Cerebellar cortex (tissue), 1 donor: ENCODE results near the gene FLNA.

Experiments used
- DNase-seq: peaks from one replicate; pipeline ENCODE4 v3.0.0-alpha.2; 2015; ENCODE audit warnings: low spot score

FLNA gene

DNA sequence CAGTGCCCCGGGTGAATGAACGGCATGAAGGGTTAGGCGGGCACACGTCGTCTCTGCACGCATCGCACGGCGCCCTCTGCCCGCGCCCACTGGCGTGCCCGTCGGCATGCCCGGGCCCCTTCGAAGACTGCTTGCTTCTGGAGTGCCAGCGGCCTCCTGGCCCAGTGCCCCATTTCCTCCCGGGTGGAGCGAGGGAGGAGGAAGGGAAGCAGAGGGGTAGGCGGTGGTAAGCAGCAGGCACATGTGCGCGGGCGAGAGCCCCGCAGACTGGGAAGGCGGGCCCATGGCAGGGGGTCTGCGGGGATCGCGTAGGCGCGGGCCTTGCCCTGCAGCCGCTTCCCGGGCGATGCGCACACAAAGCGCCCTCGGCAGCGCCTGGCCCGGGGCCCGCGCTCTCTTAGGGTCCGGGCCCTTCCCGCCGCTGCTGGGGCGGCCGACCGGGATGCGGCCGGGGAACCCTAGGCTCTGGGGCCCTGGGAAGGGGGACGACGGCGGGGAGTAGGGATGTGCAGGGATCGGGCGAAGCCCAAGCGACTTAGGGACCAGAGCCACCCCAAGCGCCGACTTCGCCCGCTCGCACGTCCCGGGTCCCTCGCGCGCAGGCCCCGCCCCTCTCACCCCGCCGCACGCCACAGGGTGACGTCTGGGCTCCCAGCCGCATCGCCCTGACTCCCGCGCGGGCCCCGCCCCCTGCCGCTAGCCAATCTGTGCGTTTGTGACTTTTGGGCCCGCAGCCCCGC lies 3.8 kb upstream of the FLNA start:
- DNase-seq = no peak

DNA sequence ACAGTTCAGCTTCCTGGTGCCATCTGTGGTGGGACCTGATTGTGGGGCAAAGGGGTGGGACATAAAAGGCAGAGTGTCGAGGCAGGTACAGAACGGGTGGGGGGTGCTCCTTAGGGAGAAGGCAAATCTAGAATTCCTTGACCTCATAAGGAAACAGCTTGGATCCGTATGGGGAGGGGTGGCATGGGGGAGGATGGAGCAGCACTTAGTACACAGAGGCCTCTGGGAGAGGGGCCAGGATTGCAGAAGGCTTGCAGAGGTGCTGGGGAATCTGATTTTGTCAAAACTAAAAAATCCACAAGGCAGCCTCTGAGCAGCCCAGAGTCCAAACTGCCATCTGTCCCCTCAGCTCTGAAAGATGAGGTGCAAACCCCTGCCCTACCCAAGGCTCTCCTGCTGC lies 2.3 kb upstream of the FLNA start:
- DNase-seq = no peak

DNA sequence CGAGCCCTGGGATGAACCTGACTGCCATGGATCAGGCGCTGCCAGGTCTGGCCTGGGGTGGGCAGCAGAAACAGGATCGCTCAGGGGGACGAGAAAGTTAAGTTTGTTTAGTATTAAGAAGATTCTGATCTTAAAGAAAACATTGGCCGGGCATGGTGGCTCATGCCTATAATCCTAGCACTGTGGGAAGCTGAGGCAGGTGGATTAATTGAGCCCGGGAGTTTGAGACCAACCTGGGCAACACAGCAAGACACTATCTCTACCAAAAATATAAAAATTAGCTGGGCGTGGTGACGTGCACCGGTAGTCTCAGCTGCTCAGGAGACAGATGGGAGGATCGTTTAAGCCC lies 696 bp upstream of the FLNA start:
- no peak for DNase-seq

DNA sequence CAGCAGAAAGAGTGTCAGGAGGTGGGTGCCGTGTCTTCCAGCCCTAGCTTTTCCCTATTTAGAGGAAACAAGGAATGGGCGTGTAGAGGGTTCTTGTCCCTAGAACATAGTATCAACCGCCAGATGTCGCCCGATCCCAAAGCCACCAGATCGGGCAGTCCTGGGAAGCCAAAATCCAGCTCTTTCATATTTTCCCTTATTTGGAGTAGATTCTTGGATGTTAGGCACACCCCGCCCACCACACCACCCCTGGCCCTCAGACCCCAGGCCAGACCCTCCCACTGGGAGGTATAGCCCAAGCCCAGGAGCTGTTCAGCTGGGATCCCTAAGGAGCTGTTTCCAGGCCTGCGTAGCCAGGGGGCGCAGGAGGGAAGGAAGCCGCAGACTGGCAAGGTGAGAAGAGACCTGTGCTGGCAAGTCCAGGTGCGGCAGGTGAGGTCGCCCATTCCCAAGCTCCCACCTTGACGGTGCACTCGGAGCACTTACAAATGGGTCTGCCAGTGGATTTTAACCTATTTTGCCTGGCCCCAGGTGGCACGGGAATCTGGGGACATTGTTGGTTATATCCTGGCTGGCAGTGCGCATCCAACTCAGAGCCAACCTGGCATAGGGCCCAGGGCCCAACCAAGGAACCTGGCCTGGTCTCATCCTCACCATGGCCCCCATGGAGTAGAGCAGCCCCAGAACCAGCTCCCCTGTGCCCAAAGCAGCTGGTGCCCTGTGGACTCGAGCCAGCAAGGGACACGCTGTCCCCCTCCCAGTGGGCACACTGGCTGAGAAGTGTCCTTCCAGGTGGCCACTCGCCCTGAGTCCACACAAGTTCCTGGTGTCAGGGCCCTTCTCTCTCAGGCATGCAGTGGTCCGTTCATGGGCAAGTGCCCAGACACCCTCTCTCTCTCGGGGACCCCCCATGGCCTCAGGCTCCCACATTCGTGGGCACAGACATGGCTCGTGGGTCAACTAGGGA lies 811 bp downstream of the FLNA start:
- DNase-seq = peak; percentile 87

DNA sequence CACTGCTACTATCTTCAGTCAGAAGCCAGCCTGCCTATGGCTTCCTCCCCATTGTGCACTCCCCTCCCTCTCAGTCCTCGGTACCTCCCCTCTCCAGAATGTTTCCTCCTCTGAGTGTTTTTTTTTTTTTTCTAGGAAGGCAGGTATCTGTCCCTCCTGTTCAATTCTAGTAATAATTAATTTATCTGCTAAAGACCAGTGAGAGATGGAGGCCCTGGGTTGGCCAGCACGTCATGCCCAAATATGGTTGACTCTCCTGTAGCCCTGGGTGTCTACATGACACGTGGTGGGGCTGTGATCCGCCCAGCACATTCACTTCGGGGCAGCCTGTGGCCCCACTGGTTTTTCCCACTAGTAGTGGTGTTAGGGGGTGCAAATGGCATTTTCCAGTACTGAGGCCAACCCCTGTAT lies 1.8 kb downstream of the FLNA start:
- DNase-seq = peak; percentile 53

DNA sequence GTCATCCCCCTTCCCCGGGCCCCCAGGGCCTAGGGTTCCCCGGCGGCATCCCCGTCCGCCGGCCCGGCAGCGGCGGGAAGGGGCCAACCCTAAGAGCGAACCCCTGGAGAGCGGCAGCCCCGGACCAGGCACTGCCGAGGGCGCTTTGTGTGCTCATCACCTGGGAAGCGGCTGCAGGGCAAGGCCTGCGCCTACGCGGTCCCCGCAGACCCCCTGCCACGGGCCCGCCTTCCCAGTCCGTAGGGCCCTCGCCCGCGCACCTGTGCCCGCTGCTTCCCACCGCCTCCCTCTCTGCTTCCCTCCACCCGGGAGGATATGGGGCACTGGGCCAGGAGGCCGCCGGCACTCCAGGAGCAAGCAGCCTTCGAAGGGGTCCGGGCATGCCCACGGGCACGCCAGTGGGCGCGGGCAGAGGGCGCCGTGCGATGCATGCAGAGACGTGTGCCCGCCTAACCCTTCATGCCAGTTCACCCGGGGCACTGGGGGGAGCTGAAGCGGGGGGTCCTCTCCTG lies 2.6 kb downstream of the FLNA start:
- no peak for DNase-seq

DNA sequence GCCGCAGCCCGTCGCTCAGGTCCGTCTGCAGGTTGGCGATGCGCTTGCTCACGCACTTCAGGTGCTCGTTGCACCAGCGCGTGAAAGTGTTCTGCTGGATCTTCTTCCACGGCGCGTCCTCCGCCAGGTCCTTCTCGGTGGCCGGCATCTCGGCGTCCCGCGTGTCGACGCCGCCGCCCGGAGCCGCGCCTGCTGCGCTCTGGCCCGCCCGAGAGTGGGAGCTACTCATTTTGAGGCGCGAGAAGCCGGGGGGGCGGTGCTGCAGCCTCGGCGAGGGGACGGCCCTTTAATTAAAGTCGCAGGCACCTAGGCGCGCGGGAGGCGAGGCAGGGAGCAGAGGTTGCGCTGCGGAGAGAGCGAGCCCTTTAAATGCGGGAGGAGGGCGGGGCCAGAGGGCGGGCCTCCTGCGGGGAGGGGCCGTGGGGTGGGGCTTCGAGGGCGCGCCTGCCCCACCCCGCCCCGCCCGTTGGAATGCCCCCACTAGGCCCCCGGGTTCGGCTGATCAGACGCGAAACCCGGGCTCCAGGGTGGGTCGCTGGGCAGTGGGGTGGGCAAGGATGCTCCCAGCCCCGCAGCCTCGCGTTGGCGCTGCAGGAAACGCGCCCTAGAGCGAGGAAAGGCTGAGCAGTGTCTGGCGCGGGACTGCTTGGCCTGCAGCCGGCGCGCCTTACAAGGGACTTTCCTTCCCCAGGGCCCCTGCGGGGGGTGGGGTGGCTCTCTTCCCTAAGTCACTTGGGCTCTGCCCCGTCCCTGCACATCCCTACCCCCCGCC lies 3.2 kb downstream of the FLNA start:
- peak; percentile 93 for DNase-seq

DNA sequence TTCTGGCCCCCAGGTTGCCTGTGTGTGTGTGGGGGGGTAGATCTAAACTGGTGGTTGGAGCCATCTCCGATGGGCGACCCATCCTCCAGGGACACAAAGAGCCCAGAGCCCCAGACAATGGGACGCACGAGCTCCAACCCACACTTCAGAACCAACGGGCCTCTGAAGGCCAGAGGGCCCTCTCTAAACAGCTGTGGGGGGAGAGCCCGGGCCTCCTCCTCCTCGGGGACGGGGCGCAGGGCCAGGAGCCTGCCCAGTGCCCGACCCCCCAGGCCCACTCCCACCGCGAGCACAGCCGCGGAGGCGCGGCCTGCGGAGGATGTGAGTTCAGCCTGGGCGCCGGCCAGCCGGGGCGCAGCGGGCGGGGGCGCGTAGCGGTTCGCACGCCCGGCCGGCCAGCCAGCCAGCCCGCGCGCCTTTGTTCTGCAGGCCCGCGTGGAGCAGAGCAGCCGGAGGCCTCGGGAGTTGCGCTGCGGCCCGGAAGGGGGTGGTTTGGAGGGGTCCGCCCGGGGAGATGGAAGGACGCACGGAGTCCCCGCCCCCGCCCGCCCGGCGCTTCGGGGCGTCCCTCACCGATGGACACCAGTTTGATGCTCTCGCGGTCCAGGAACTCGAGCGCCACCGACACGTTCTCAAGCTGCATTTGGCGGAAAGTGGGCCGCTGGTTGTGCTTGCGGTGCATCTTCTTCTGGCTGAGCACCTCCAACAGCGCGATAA lies 4.0 kb downstream of the FLNA start:
- no peak for DNase-seq

DNA sequence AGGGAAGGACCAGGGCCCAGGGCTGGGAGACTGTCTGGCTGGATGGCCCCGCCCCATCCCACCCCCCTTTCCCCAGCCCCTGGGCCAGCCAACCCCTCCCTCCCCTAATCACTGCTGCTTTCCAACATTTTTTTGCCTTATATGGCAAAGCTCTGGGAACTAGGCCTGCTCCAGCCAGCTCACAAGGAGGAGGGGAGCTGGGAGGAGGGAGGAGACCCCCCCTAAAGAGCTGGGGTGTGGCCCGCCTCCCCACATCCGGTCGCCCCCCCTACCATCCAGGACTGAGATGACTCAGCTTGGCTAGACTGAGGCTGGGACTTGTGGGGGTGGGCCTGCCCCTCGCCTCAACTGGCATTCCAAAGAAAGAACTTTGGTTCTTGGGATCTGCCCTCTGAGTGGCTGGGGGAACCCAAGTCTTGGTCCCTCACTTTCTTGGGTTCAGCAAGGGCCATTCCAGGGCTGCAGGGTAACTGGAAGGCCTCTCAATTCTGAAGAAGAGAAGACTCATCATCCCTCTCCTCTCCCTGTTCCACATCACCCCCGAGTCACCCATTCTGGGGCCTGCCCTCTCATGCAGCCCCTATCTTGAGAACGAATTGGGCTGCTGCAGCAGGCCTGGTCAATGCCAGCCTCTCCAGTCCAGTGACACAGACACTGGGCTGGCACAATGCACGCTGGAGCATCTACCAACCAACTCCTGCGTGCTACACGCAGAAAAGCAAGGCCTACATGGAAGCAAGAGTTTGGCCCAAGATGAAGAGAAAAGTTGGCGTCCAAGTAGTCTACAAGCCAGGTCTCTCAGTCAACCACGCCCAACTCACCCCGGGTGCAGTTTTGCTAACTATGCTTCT lies 4.8 kb downstream of the FLNA start:
- DNase-seq = peak; percentile 69

DNA sequence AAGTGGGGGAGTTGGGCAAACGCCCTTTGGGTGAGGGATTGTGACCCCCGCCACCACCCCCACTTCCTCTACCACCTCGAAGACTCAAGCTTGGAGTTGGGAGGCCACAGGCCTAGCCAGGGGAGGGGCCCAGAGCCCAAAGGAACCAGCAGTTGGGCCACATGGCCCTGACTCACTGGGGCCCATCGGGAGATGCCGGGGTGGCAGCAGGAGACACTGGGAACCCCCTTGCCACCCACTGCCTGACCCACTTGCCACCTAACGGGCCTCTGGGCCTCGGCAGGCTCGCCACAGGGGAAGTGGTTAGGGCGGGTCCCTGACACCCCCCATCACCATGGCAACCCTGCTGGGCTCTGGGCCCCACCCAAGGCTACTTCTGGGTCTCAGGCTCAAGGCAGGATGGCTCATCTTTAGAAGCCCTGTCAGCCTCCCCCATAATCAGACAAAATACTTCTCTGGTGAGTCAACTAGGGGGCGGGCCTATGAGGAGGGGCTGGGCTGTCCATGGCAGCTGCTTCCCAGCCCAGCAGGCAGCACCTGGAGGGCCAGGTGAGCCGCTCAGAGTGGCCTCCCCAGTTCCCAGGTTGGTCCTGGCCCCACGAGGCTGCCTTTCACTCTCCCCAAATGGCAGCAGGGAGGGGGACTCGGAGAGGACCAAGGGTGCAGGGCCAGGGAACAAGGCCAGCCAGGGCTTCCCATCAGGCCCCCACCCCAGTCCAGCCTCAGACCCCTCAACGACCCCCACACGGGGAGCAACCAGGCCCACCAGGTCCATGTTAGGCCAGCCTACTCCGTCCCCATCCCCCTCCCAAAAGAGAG lies 5.6 kb downstream of the FLNA start:
- DNase-seq = no peak

DNA sequence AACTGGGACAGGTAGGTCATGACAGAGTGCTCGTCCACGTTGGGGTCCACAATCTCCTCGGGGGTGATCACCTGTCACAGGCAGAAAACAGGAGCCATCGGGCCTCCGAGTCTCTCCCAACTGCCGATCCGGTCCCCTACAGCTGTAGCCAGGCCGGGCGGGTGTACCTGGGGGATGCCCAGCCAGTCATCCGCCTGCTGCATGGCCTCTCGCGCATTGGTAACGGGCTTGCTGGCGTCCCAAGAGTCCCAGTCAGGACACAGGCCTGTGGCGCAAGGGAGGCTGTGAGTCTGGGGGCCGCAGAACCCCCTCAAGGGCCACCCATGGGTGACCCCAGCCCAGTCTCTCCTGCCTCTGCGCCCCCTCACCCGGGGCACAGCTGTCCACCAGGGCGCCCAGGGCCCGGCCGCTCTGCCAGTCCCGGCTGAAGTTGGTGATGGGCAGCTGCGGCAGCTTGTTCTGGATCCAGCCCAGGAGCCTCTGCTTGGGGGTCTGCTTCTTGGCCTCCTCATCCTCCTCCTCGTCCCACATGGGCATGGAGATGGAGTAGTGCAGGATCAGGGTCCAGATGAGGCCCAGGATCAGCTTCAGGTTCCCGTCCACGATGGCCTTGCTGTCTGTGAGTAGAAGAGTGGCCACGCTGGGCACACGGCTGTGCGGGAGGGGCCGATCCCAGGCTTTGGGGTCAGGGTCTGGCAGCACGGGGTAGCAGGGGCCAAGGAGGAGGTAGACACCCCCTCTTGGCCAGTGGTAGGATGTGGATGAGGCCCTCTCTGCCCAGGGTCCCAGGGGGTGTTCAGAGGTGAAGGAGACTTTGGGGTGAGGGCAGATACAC lies 6.7 kb downstream of the FLNA start:
- no peak for DNase-seq

DNA sequence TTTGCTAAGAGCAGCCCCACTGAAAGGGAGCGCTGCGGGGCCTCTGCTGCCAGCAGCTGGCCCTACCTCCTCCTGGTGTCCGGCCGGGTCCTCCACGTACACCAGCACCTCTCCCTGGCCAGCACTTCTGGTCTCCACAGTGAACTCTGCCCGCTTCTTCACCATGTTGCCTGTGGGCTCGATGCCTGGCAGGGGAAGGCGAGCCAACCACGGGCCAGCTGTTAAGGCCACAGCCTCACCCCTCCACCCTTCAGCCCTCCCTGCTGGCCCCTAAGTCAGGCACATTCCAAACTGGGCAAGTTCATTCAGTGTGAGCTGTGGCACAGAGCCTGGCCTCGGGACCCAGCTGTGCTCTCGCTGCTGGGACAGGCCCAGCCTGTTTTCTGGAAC lies 7.8 kb downstream of the FLNA start:
- DNase-seq = no peak

DNA sequence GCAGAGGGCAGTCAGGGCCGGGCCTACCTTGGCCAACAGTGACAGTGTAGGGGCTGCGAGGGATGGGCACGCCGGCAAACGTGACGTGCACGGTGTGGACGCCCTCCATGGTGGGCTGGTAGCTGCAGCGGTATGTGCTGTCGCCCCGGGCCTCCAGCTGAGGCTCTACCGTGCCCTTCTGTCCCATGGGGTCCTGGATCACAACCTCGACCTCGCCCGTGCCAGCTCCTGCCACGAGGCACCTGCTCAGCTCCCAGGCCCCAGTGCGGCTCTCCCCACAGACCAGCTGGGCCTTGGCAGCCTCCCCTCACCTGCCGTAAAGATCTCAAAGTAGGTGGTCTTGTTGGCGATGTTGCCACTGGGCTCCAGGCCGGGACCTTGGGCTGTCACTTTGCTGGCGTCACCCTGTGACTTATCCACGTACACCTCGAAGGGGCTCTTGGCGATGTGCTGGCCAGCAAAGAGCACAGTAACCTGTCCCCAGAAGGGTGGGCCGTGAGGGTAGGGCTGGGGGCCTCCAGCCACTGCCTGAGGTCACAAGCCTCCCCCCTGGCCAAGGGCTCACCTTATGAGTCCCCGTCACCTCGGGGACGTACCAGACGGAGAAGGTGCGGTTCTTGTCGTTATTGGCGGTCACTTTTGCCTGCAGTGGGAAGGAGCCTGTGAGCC lies 8.3 kb downstream of the FLNA start:
- DNase-seq = no peak

DNA sequence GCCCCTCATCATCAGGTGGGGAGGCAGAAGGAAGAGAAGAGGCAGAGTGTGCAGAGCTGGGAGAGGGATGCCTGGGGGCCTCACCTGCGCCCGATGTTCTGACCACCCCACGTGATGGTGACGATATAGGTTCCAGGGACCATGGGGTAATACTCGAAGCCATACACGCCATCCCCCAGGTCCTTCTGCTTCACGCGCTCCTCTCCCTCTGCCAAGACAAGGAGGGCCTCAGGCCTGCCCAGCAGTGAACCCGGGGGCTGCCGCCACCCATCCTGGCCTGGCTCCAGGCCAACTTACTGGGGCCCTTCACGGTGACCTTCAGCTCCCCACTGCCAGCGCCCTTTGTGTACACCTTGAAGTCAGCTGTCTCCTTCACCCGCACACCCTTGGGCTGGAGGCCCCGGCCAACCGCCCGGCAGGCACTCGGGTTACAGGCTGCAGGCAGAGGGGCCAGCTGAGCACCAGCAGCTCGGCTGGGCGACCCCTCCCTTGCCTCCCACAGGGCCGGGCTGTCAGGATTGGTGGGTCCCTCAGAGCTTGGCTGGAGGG lies 9.3 kb downstream of the FLNA start:
- DNase-seq = no peak

DNA sequence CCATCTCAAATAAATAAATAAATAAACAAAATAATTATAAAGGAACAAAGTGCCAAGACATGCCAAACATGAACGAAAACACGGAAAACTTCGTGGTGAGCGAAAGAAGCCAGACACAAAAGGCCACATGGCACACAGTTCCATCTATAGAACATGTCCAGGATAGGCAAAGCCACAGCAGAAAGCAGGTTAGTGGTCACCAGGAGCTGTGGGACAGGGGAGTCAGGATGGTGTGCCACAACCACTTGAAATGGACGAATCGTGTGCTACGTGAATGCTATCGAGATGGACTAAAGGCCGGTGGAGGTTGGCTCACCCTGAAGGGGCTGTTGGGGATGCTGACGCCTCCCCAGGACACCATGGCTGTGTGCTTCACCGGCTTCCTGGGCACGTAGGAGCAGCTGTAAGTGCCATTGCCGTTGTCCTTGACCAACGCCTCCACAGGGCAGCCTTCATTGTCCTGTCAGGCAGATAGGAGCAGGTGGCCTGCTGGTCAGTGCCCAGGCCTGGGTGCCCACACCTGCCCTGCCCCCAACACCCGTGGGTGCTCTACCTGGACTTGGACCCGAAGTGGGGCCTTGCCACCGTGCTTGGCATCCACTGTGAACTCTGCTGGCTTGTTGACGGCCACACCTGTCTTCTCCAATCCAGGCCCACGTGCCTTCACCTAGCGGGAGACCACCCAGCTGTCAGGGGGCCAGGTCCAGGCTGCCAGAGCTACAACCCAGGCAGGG lies 10.6 kb downstream of the FLNA start:
- DNase-seq = no peak

DNA sequence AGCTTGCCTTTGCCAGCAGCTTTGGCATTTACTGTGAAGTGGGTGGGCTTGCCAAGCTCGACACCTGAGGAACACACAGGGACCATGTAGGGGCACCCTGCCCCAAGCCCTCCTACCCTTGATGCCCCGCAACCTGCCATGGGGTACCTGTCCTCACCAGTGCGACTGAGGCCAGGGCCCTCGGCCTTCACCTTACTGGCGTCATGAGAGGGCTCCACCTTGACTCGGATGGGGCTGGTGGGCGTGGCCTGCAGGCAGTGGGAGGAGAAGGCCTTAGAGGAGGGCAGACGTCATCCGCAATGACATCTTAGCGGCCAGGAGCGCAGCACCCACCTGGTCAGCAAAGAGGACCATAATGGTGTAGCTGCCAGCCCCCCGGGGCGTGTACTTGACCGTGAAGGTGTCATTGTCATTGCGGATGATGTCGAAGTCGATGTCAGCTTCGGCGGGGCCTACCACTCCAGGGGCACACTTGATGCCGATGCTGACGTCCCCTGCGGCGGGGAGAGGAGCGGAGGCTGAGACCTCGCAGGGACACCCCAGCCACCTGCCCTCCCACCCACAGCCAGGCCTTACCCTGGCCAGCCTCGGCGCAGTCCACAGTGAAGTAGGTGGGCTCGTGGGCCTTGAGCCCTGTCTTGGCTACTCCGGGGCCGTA lies 12.2 kb downstream of the FLNA start:
- DNase-seq = no peak
